HUES48 (cell line): ENCODE data around the gene RAI1.

Experiments used
- H3K27ac ChIP-seq: one replicate; pipeline ENCODE4 v1.7.0; 2013; ENCODE audit warnings: low read depth, low read length, inconsistent platforms
- H3K27me3 ChIP-seq: 2 replicates; pipeline ENCODE4 v1.6.1; 2013; ENCODE audit warnings: mild to moderate bottlenecking, low read length; ENCODE audit not compliant: control insufficient read depth, insufficient read depth
- H3K36me3 ChIP-seq: 2 replicates; pipeline ENCODE4 v1.6.1; 2013; ENCODE audit warnings: low read length; ENCODE audit not compliant: control insufficient read depth, insufficient read depth
- H3K4me1 ChIP-seq: 2 replicates; pipeline ENCODE4 v1.6.1; 2013; ENCODE audit warnings: mild to moderate bottlenecking, low read length; ENCODE audit not compliant: control insufficient read depth, insufficient read depth
- H3K4me3 ChIP-seq: 2 replicates; pipeline ENCODE4 v1.5.1; 2013; ENCODE audit warnings: mild to moderate bottlenecking, low read depth, low read length
- H3K9ac ChIP-seq: 2 replicates; pipeline ENCODE4 v1.6.1; 2013; ENCODE audit warnings: mild to moderate bottlenecking, low read depth, low read length, moderate library complexity
- H3K9me3 ChIP-seq: 2 replicates; pipeline ENCODE4 v1.6.1; 2013; ENCODE audit warnings: low read length; ENCODE audit not compliant: control insufficient read depth, insufficient read depth

The RAI1 gene

DNA sequence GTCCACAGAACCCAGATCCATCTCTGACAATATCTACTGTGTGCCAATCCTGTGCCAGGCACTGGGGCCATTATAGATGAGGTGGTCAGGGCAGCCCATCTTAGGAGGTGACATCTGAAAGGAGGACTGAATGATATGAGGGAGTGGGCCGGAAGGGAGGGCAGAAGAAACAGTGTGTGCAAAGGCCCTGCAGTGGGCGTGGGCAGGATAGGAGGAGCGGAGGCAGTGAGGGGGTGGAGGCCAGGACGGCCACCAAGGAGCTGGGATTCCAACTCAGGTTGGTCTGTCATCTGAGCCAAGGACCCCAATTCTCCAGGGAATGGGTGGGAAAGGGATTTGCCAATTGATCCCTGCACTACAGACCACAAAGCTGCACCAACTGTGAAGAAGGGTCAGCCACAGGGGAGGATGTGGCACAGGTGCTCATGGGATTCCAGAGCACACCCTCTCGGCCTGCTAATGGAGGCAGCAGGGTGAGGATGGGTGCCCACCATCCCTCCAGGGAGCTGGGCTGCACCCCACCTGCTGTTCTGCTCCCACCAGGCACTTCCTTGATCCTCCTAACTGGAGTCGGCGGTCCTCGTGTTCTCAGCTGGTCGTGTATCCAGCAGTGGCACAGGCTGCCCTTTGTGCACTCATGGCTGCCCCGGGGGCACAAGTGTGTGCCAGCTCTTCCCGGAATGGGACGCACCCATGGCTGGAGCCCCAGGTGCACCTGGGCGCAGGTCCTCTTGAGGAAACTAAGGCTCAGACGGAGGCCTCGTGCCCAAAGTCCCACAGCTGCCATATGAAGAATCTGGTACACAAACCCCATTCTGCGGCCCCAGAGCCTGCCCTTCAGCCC, 145.9 kb downstream of the RAI1 start:
- no peak overlapping the region for H3K27ac ChIP-seq
- H3K36me3 ChIP-seq = peaks cover 8% of the 10 kb centered on the region; the same call in 1 of the 2 replicates
- H3K27me3 ChIP-seq = peaks cover 10% of the 10 kb centered on the region; the same call in 1 of the 2 replicates
- H3K4me1 ChIP-seq = peaks cover 20% of the 10 kb centered on the region
- H3K4me3 ChIP-seq = no peak overlapping the region
- H3K9me3 ChIP-seq = no peaks in the 10 kb centered on the region
- H3K9ac ChIP-seq = no peak overlapping the region

DNA sequence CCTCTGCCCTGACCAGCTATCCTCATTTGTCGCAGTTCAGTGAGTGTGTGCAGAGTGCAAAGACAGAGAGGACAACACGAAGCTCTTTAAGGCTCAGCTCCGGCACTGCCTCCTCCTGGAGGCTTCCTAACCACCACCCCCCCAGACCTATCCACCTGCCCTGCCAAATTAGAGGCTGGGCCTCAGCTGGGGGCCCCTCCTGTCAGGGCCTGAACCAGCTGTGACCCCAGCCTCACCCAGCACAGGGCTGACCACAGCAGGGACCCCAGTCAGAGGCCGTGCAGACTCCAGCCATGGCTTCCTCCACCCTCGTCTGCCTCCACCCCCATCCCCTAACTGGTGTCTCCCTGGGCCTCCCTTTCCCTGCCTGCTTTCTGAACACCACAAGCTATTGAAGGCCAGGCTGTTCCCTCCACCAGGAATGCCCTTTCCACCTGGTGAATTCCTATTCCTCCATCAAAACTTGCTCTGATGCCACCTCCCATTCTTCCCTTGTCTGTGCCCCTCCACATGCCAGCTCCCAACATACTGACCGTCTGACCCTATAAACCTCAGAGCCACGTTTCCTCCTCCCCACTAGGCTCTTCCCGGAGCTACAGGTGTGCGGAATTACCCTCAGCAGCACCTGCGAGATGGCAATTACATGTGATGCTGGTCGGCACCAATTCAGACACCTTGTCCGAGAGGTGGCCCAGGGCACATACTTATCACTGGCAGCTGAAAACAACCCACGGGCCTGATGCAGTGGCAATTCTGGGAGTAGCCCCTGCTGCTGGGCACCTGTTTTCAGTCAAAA, 146.8 kb downstream of the RAI1 start:
- Histone ChIP-seq H3K9me3 (no peaks in the 10 kb centered on the region), H3K9ac (no peak overlapping the region), H3K4me3 (no peak overlapping the region), H3K27ac (no peak overlapping the region), H3K36me3 (peaks cover 9% of the 10 kb centered on the region; the same call in 1 of the 2 replicates), H3K4me1 (peaks cover 16% of the 10 kb centered on the region), H3K27me3 (peaks cover 2% of the 10 kb centered on the region; the same call in 1 of the 2 replicates)

DNA sequence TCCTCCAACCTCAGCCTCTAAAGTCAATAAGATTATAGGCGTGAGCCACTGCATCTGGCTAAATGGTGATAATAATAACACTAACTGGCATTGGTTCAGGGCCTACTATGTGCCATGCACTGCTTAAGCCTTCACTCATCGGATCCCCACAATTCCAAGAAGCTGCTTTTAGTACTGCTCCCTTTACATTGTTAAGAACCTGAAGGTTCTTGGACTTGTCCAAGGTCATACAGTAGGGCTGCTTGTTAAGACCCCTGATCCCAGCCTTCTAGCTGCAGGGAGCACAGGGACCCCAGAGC, 149.0 kb downstream of the RAI1 start:
- H3K9me3 ChIP-seq = no peaks in the 10 kb centered on the region
- peaks cover 9% of the 10 kb centered on the region; the same call in 1 of the 2 replicates for H3K36me3 ChIP-seq
- H3K27ac ChIP-seq = no peak overlapping the region
- H3K27me3 ChIP-seq = no peaks in the 10 kb centered on the region
- H3K4me1 ChIP-seq = no peaks in the 10 kb centered on the region
- no peak overlapping the region for H3K9ac ChIP-seq
- no peak overlapping the region for H3K4me3 ChIP-seq

DNA sequence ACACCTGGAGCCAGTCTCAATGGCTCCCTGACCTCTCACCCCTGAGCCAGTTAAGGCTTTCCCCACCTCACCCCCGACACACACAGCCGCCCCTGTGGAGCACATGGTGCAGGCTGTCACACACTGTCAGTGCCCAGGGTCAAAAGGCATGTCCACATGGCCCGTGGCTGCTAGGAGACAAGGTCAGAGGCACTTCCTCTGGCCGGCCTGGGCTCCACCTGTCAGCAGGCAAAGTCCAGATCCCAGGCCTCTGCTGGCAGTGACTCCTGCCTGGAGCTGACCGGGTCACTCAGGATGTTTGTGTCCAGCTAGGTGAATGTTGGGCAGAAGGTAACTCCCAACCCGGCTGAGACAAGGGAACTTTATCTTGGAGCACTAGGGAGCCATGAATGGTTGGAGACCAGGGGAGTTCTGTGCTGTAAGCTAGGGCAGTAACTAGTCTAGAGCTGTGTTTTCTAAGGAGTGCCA, 149.5 kb downstream of the RAI1 start:
- Histone ChIP-seq H3K9ac (no peak overlapping the region), H3K27me3 (0 out of 2 replicates have a peak, but pooled peaks cover 4% of the 10 kb centered on the region), H3K4me1 (peaks cover 4% of the 10 kb centered on the region), H3K36me3 (peaks cover 9% of the 10 kb centered on the region; the same call in 1 of the 2 replicates), H3K9me3 (no peaks in the 10 kb centered on the region), H3K4me3 (no peak overlapping the region), H3K27ac (no peak overlapping the region)

DNA sequence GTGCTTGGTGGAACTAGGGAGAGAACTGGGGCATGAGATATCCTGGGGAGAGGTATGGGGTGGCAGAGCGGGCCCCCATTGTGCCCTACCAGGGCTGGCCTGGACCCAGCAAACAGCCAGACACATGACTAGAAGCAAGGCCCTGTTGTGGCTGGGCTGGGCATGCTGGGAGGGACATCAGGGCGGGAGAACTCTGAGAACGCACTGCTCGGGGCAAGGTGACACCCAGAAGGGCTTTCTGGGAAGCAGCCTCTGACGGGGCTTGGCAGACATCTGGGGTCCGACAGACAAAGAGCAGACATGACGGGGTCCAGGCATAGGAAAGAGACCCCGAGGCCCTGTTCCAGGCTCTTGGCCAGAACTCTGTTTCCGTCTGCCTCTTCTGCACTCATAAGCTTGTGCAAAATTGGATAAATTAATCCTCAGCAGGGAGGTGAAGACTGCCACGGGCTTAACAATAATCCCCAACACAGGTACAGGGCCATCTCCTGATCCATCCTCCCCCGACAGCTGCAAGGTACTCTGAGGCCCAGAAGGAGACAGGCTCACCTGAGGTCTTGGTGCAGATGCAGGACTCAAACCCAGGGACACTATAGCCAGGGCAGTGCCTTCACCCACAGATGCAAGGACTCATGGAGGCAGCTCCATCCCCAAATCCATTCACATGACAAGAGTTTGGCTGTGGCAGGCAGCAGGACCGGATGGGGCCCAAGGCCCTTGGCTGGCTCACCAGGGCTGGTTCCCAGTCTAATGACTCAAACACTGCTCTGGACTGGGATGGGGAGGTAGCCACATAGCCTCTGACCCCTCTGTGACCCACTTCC, 150.2 kb downstream of the RAI1 start:
- Histone ChIP-seq H3K4me3 (no peak overlapping the region), H3K27me3 (0 out of 2 replicates have a peak, but pooled peaks cover 5% of the 10 kb centered on the region), H3K36me3 (peaks cover 9% of the 10 kb centered on the region; the same call in 1 of the 2 replicates), H3K4me1 (peaks cover 6% of the 10 kb centered on the region), H3K9me3 (no peaks in the 10 kb centered on the region), H3K27ac (no peak overlapping the region), H3K9ac (no peak overlapping the region)

DNA sequence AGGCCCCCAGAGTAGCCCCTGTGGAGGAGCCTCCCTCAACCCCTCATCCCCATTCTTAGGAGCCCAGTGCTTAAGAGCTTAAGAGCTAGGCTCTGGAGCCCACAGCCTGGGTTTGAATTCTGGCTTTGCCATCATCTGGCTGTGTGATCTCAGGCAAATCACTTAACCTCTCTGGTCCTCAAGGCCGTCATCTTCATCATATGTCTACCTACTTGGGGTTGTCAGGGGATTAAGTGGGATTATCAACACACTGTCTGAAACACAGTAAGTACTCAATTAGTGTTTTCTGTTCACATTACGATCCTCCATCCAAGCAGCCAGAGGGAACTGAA, 150.7 kb downstream of the RAI1 start:
- H3K4me3 ChIP-seq = no peak overlapping the region
- peaks cover 9% of the 10 kb centered on the region; the same call in 1 of the 2 replicates for H3K36me3 ChIP-seq
- H3K9me3 ChIP-seq = no peaks in the 10 kb centered on the region
- H3K27me3 ChIP-seq = 0 out of 2 replicates have a peak, but pooled peaks cover 5% of the 10 kb centered on the region
- no peak overlapping the region for H3K9ac ChIP-seq
- H3K27ac ChIP-seq = no peak overlapping the region
- H3K4me1 ChIP-seq = peaks cover 7% of the 10 kb centered on the region

DNA sequence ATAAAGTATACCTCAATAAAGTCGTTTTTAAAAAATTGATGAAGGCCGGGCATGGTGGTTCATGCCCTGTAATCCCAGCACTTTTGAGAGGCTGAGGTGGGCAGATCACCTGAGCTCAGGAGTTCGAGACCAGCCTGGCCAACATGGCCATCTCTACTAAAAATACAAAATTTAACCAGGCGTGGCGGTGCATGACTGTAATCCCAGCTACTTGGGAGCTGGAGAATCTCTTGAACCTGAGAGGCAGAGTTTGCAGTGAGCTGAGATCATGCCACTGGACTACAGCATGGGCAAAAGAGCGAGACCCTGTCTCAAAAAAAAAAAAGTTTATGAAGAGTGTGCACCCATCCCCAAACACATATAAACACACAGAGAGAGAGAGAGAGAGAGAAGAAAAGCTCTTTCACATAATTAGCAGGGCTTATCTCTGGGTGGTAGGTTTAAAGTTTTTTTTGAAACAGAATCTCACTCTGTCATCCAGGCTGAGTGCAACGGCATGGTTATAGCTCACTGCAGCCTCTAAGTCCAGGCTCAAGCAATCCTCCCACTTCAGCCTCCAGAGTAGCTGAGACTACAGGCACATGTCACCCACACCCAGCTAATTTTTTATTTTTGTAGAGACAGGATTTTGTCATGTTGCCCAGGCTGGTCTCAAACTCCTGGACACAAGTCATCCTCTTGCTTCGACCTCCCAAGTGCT, 152.6 kb downstream of the RAI1 start:
- no peak overlapping the region for H3K9ac ChIP-seq
- 0 out of 2 replicates have a peak, but pooled peaks cover 5% of the 10 kb centered on the region for H3K27me3 ChIP-seq
- H3K9me3 ChIP-seq = no peaks in the 10 kb centered on the region
- H3K27ac ChIP-seq = no peak overlapping the region
- peaks cover 24% of the 10 kb centered on the region for H3K4me1 ChIP-seq
- H3K36me3 ChIP-seq = peaks cover 9% of the 10 kb centered on the region; the same call in 1 of the 2 replicates
- H3K4me3 ChIP-seq = no peak overlapping the region

DNA sequence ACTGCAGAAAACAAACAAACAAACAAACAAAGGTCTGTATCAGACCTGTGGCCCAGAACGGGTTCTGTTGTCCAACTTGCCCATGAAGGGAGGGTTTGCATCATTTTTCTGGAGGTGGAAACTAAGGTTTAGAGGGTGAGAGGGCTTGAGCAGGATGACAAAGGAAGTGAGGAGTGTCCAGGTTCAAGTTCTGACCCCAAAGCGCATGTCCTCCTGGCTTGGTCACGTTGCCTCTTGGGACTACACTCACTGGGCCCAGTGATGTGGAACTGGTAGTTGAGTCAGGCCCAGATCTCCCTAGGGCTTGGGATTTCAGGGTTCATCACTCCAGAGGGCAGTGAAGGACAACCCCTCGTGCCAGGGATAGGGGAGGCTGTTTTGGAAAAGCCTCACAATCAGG, 153.7 kb downstream of the RAI1 start:
- Histone ChIP-seq H3K27ac (no peak overlapping the region), H3K4me3 (no peak overlapping the region), H3K27me3 (0 out of 2 replicates have a peak, but pooled peaks cover 5% of the 10 kb centered on the region), H3K9ac (no peak overlapping the region), H3K9me3 (no peaks in the 10 kb centered on the region), H3K4me1 (peaks cover 31% of the 10 kb centered on the region), H3K36me3 (peaks cover 9% of the 10 kb centered on the region; the same call in 1 of the 2 replicates)

DNA sequence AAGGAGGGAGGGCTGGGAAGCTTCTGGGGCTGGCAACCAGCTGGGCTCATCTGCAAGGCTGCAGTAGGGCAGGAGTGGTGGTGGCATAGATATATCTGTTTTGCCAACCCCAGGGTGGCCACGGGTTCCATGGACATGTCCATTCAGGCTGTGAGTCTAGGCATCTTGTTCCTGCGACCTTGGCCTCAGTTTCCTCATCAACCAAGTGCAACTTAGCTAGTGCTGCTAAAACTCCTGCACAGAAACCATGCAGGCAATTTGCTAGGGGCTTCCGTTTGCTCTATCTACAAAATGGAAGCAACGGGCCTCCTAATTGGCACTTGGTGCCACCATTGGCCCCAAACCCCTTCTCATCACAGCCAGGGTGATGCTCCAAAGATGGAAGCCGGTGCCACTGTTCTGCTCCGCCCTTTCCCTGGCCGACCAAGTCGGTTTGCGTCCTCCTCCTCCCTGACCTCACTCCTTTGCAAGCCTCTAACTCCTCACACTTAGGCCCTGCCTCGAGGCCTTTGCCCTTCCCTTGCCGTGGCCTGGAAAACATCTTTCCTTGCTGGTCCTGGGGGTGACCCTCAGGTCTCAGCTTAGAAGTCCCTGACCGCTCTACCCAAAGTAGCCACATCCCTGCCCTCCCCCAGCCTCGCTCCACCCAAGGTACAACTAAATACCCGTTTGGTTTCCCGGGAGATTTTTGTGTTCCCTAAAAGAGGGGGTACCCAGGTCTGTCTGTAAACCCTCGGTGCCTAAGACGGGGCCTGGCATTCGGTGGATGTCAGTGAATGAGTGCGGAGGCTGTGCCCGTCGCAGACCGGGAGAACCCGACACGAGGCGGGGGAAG, 154.4 kb downstream of the RAI1 start:
- Histone ChIP-seq H3K9me3 (no peaks in the 10 kb centered on the region), H3K4me3 (peak overlapping the region; percentile 92), H3K36me3 (peaks cover 9% of the 10 kb centered on the region; the same call in 1 of the 2 replicates), H3K4me1 (peaks cover 35% of the 10 kb centered on the region), H3K27ac (no peak overlapping the region), H3K9ac (no peak overlapping the region), H3K27me3 (0 out of 2 replicates have a peak, but pooled peaks cover 5% of the 10 kb centered on the region)
